H1 (cell line): Measurements from ENCODE around the gene CYP17A1. TPM values are rescaled to one million over a fixed set of nuclear protein-coding genes. Genes with fewer than 3 reads are reported as not detected.

Experiments
- CBX5 ChIP-seq: fragments of 300-800, 300-1000 bp; sonication (generic); IDR thresholded peaks from 2 replicates; pipeline ENCODE4 v1.7.1; 2016; ENCODE audit warnings: antibody characterized with exemption, low read length, low read depth
- CREB1 ChIP-seq: IDR thresholded peaks from 2 replicates; pipeline ENCODE4 v1.6.1; 2012; ENCODE audit warnings: inconsistent platforms
- KDM4A ChIP-seq: IDR thresholded peaks from one replicate; pipeline ENCODE4 v1.7.1; 2012; ENCODE audit warnings: low read depth, mild to moderate bottlenecking, moderate library complexity, low read length, inconsistent platforms; ENCODE audit not compliant: severe bottlenecking
- MAX ChIP-seq: IDR thresholded peaks from 2 replicates; pipeline ENCODE4 v1.6.1; 2012; ENCODE audit warnings: inconsistent platforms
- SIX5 ChIP-seq: IDR thresholded peaks from 2 replicates; pipeline ENCODE4 v1.6.1; 2011; ENCODE audit warnings: mild to moderate bottlenecking, low read depth, low read length
- USF2 ChIP-seq: IDR thresholded peaks from 2 replicates; pipeline ENCODE4 v1.6.1; 2011; ENCODE audit warnings: low read length, improper control_type of control experiment
- YY1 ChIP-seq: IDR thresholded peaks from 2 replicates; pipeline ENCODE4 v1.6.1; 2011; ENCODE audit warnings: low read depth, mild to moderate bottlenecking, low read length
- polyA plus RNA-seq, 7 experiments: library from polyadenylated mRNA; depleted of rRNA in 3 of 7; stranded (reverse) in 5 of 7; unstranded in 2 of 7; fragments of >200 nt in 5 of 7; fragments of 200-250 nt in 2 of 7; gene quantifications; 1 replicate in 5 of 7; 2 replicates in 1 of 7; 4 replicates in 1 of 7; pipeline versions ENCODE4 v1.2.1 to v1.2.3, GENCODE V29; 2011 to 2013; ENCODE audit warnings: missing spikeins in 2 of 7, mixed read lengths in 2 of 7
- total RNA-seq: library from RNA; stranded (reverse); fragmentation: NEBNext Ultra II Directional; extraction: Animal tissue kit (Norgen Biotek cat#: 25700); gene quantifications from 2 replicates; pipeline ENCODE4 v1.2.1, GENCODE V29; 2021

Gene CYP17A1
- total and polyA plus RNA-seq, 2 of the 8 experiments (the other 6 are each of a cell fraction or from before 2014, with no cell fraction given) = not detected

- no peak for TF ChIP-seq CBX5
- TF ChIP-seq KDM4A = no peak
- TF ChIP-seq MAX = no peak
- TF ChIP-seq USF2 = no peak
- no peak for TF ChIP-seq SIX5
- no peak for TF ChIP-seq CREB1
- no peak for TF ChIP-seq YY1
- TF ChIP-seq, all 59 proteins: peak for 0
These were observed at the start of gene CYP17A1 (continued) for GRCh38 chr10:102837230-102837721.
